Measurements from ENCODE around the gene RASEF.

Gene RASEF

GRCh38 chr9:83056911-83057310, 6.0 kb downstream of the RASEF start:
- no peak for DNase-seq (ENCODE audit: low read depth)

GRCh38 chr9:83056174-83056573, 6.8 kb downstream of the RASEF start:
- no peak for DNase-seq (ENCODE audit: low read depth)

GRCh38 chr9:83047839-83048775, 14.8 kb downstream of the RASEF start:
- DNase-seq (ENCODE audit: low read depth): no peak

GRCh38 chr9:83043597-83043996, 19.3 kb downstream of the RASEF start:
- peak; percentile 15 for DNase-seq (ENCODE audit: low read depth)

GRCh38 chr9:83041771-83042170, 21.2 kb downstream of the RASEF start:
- DNase-seq (ENCODE audit: low read depth): no peak

- no peak for DNase-seq (ENCODE audit: low read depth)
Measured at GRCh38 chr9:83039303-83039702, 23.6 kb downstream of the RASEF start.

- no peak for DNase-seq (ENCODE audit: low read depth)
Measured at GRCh38 chr9:83036043-83036442, 26.9 kb downstream of the RASEF start.

- DNase-seq (ENCODE audit: low read depth): no peak
Measured at GRCh38 chr9:83035143-83035542, 27.8 kb downstream of the RASEF start.

- no peak for DNase-seq (ENCODE audit: low read depth)
Measured at GRCh38 chr9:83034587-83034986, 28.4 kb downstream of the RASEF start.

- DNase-seq (ENCODE audit: low read depth): no peak
Measured at GRCh38 chr9:83034026-83034425, 28.9 kb downstream of the RASEF start.

- no peak for DNase-seq (ENCODE audit: low read depth)
Measured at GRCh38 chr9:83032065-83032625, 30.8 kb downstream of the RASEF start.

- DNase-seq (ENCODE audit: low read depth): peak; percentile 35
Measured at GRCh38 chr9:83030391-83031107, 32.4 kb downstream of the RASEF start.

- no peak for DNase-seq (ENCODE audit: low read depth)
Measured at GRCh38 chr9:83029531-83030137, 33.3 kb downstream of the RASEF start.

- DNase-seq (ENCODE audit: low read depth): peak; percentile 57
Measured at GRCh38 chr9:83027153-83027891, 35.6 kb downstream of the RASEF start.

- DNase-seq (ENCODE audit: low read depth): no peak
Measured at GRCh38 chr9:83024506-83025125, 38.3 kb downstream of the RASEF start.

- DNase-seq (ENCODE audit: low read depth): no peak
Measured at GRCh38 chr9:83023151-83023550, 39.8 kb downstream of the RASEF start.

GRCh38 chr9:83020864-83021263, 42.1 kb downstream of the RASEF start:
- DNase-seq (ENCODE audit: low read depth): no peak

GRCh38 chr9:83020327-83020726, 42.6 kb downstream of the RASEF start:
- no peak for DNase-seq (ENCODE audit: low read depth)

GRCh38 chr9:83019246-83019645, 43.7 kb downstream of the RASEF start:
- no peak for DNase-seq (ENCODE audit: low read depth)

- DNase-seq (ENCODE audit: low read depth): no peak
Measured at GRCh38 chr9:83015897-83016296, 47.0 kb downstream of the RASEF start.

- peak; percentile 29 for DNase-seq (ENCODE audit: low read depth)
Measured at GRCh38 chr9:83013867-83014605, 48.9 kb downstream of the RASEF start.

Data from GM04503 (cell line).